Measurements from ENCODE around the gene NDST1. TPM values are rescaled to one million over a fixed set of nuclear protein-coding genes. Genes with fewer than 3 reads are reported as not detected.

NDST1 gene
- total RNA-seq, 1 experiment from 2014 or later: 68.9 TPM

DNA sequence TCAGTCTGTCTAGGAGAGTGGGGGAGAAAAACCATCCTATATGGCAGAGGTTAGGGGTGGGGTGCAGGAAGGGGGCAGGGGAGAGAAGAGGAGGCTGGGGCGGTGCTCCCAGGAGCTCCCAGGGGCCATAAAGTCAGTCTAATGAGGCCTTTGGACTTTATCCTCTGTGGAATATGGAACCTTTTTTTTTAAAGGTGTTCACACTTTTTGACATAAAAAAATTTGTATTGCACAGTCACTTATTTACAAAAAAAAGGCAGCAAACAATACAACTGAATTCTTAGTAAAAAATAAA, 80.6 kb downstream of the NDST1 start:
- DNase-seq (ENCODE audit: unreplicated experiment): no peak
- CTCF ChIA-PET: interaction anchor here (0.6 to 1.7 kb wide), 7 partner anchors 25 to 790 kb away, joined by 3 to 6 read pairs (median 3); partner anchors contain the start of gene IRGM
- POLR2A ChIA-PET: no interaction called here
- Mint-ChIP-seq H3K27me3 (ENCODE audit: insufficient read depth, unreplicated experiment) (no peaks in the 10 kb centered on the region), H3K36me3 (ENCODE audit: insufficient read depth, unreplicated experiment) (no peaks in the 10 kb centered on the region), H3K4me1 (ENCODE audit: insufficient read depth, unreplicated experiment) (peaks cover 2% of the 10 kb centered on the region), H3K9me3 (ENCODE audit: unreplicated experiment) (no peaks in the 10 kb centered on the region), H3K27ac (ENCODE audit: low read depth, unreplicated experiment) (no peak overlapping the region), H3K4me3 (ENCODE audit: unreplicated experiment) (no peak overlapping the region)
- BruUV-seq (replicated peaks): no TSS peak
- intact Hi-C loops (cut with micrococcal nuclease): no loop called here
- no peak for TF ChIP-seq CTCF (IDR thresholded peaks at IDR 0.05; ENCODE audit: unreplicated experiment)

DNA sequence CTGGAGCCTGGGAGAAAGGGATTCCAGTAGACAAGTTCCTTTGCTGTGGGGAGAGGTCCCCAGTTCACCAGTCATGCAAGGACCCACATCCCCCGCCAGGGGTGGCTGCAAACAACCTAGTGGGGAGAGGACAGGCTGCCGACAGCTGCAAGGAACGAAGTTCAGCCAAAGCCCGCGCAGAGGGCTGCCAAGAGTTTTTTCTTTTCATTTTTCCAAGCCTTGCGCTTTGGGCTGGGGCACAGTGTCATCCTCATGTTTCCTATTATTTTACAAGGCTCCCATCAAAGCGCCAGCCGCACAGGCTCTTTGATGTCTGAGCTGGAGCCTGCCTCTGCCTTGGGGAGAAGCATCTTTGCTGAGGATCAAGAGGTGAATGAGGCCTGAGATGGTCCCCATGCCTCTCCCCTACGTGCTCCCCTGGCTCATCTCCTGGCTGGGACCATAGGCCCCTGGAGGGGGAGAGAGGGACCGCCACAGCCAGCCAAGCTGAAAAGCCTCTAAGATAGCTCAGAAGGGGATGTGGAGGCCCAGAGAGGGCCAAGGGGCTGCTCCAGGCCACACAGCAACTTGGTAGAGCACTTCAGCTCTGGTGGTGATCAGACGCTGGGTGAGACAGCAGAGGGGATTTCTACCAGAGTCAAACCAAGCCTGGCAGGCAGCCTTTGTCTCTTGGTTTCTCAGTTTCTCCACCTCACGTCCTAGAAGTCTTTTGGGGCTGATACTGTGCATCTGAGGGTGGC, 82.1 kb downstream of the NDST1 start:
- no peak for DNase-seq (ENCODE audit: unreplicated experiment)
- TF ChIP-seq CTCF (IDR thresholded peaks at IDR 0.05; ENCODE audit: unreplicated experiment): no peak
- H3K4me1 Mint-ChIP-seq (ENCODE audit: insufficient read depth, unreplicated experiment): peaks cover 7% of the 10 kb centered on the region
- CTCF ChIA-PET: interaction anchor here (0.6 to 1.2 kb wide), 3 partner anchors 17 to 250 kb away, joined by 3 to 6 read pairs (median 3); no protein-coding TSS in a partner anchor
- no peak overlapping the region for H3K27ac Mint-ChIP-seq (ENCODE audit: low read depth, unreplicated experiment)
- no peaks in the 10 kb centered on the region for H3K27me3 Mint-ChIP-seq (ENCODE audit: insufficient read depth, unreplicated experiment)
- intact Hi-C loops (cut with micrococcal nuclease): no loop called here
- no peak overlapping the region for H3K4me3 Mint-ChIP-seq (ENCODE audit: unreplicated experiment)
- no peaks in the 10 kb centered on the region for H3K9me3 Mint-ChIP-seq (ENCODE audit: unreplicated experiment)
- no peaks in the 10 kb centered on the region for H3K36me3 Mint-ChIP-seq (ENCODE audit: insufficient read depth, unreplicated experiment)
- POLR2A ChIA-PET: no interaction called here
- BruUV-seq (replicated peaks): no TSS peak

DNA sequence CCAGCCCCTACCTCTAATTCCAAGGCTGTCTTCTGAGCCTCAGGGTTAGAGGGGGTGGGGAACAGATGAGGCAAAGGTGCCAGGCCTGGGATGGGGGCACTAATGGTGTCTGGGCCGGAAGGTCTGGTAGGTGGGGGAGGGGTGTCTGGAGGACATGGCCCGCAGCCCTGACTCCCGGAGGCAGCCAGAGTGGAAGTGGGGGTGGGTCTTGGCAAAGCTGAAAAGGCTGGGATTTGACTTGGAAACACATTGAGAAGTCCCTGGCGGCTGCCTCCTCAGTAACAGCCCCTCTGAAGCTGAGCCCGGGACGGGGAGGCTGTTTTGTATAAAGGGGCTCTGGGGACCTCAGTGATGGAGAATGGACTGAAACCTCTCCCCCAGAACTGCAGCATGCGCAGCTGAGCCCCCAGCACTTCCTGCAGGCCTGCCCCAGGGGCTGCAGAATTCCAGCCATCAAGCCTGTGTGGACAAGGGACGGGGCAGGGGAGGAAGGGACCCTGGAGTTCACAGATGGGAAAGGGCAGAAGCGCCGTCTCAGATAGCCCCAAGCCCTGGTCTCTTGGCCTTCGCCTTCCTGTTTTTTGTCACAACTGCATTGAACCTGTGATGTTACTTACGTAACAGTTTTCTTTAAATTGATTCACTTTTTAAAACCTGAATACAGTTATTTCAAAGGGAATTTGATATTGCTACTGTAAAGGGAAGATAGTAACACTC, 83.2 kb downstream of the NDST1 start:
- DNase-seq (ENCODE audit: unreplicated experiment): no peak
- no TSS peak for BruUV-seq (replicated peaks)
- peaks cover 7% of the 10 kb centered on the region for H3K4me1 Mint-ChIP-seq (ENCODE audit: insufficient read depth, unreplicated experiment)
- TF ChIP-seq CTCF (IDR thresholded peaks at IDR 0.05; ENCODE audit: unreplicated experiment): no peak
- H3K36me3 Mint-ChIP-seq (ENCODE audit: insufficient read depth, unreplicated experiment): no peaks in the 10 kb centered on the region
- ChIA-PET CTCF (interaction anchor here (0.6 to 1.2 kb wide), 3 partner anchors 18 to 98 kb away, joined by 3 to 6 read pairs (median 4); no protein-coding TSS in a partner anchor), POLR2A (interaction anchor here (0.9 kb wide), 1 partner anchor 23 kb away, joined by 3 read pairs; no protein-coding TSS in a partner anchor)
- no peak overlapping the region for H3K4me3 Mint-ChIP-seq (ENCODE audit: unreplicated experiment)
- H3K27ac Mint-ChIP-seq (ENCODE audit: low read depth, unreplicated experiment): no peak overlapping the region
- H3K27me3 Mint-ChIP-seq (ENCODE audit: insufficient read depth, unreplicated experiment): no peaks in the 10 kb centered on the region
- intact Hi-C loops (cut with micrococcal nuclease): no loop called here
- no peaks in the 10 kb centered on the region for H3K9me3 Mint-ChIP-seq (ENCODE audit: unreplicated experiment)

DNA sequence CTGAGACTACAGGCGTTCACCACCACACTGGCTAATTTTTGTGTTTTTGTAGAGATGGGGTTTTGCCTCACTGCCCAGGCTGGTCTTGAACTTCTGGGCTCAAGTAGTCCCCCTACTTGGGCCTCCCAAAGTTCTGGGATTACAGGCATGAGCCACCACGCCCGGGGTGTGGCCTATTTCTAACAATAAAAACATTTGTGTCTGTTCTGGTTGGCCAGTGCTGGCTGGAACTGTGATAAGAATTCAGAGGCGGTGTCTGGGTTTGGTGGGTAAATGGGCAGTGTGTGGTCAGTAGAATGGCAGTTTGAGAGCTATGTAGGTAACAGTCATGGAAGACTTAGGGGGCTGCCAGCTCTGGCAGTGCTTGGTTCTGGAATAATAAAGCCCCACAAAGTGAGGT, 85.7 kb downstream of the NDST1 start:
- no peak overlapping the region for H3K4me3 Mint-ChIP-seq (ENCODE audit: unreplicated experiment)
- no peaks in the 10 kb centered on the region for H3K9me3 Mint-ChIP-seq (ENCODE audit: unreplicated experiment)
- no TSS peak for BruUV-seq (replicated peaks)
- H3K4me1 Mint-ChIP-seq (ENCODE audit: insufficient read depth, unreplicated experiment): peaks cover 7% of the 10 kb centered on the region
- intact Hi-C loops (cut with micrococcal nuclease): no loop called here
- H3K36me3 Mint-ChIP-seq (ENCODE audit: insufficient read depth, unreplicated experiment): no peaks in the 10 kb centered on the region
- CTCF ChIA-PET: interaction anchor here (0.7 to 2.3 kb wide), 3 partner anchors 32 to 134 kb away, joined by 3 to 6 read pairs (median 5); no protein-coding TSS in a partner anchor
- POLR2A ChIA-PET: interaction anchor here (0.5 to 1.2 kb wide), 2 partner anchors 48 to 101 kb away, joined by 3 read pairs; no protein-coding TSS in a partner anchor
- DNase-seq (ENCODE audit: unreplicated experiment): no peak
- H3K27me3 Mint-ChIP-seq (ENCODE audit: insufficient read depth, unreplicated experiment): no peaks in the 10 kb centered on the region
- H3K27ac Mint-ChIP-seq (ENCODE audit: low read depth, unreplicated experiment): no peak overlapping the region
- TF ChIP-seq CTCF (IDR thresholded peaks at IDR 0.05; ENCODE audit: unreplicated experiment): no peak
